Mesothelial cell of epicardium (in vitro differentiated cells): ENCODE results near the gene DPEP2NB. TPM values are rescaled to one million over a fixed set of nuclear protein-coding genes. Genes with fewer than 3 reads are reported as not detected.
A peak's percentile ranks its signal among the peaks of the same experiment; 100 is the strongest.

Experiments
- DNase-seq, 2 experiments: peaks; one replicate each; pipeline ENCODE4 v3.0.0; 2021; ENCODE audit warnings: low spot score in 2 of 2; ENCODE audit not compliant: unreplicated experiment in 2 of 2
- H3K27ac Mint-ChIP-seq: 2 replicates; pipeline ENCODE4 v1.8.0; 2021; ENCODE audit warnings: mixed read lengths
- H3K27me3 Mint-ChIP-seq: 2 replicates; pipeline ENCODE4 v1.8.0; 2021; ENCODE audit warnings: low read depth, mixed read lengths
- H3K36me3 Mint-ChIP-seq: 2 replicates; pipeline ENCODE4 v1.8.0; 2021; ENCODE audit warnings: mixed read lengths
- H3K4me1 Mint-ChIP-seq: 2 replicates; pipeline ENCODE4 v1.8.0; 2021; ENCODE audit warnings: mixed read lengths
- H3K4me3 Mint-ChIP-seq: 2 replicates; pipeline ENCODE4 v1.8.0; 2021; ENCODE audit warnings: mild to moderate bottlenecking, moderate library complexity, mixed read lengths
- H3K9me3 Mint-ChIP-seq: 2 replicates; pipeline ENCODE4 v1.8.0; 2021; ENCODE audit warnings: mixed read lengths
- CTCF ChIP-seq: fragments of 200-600 bp; sonication (generic); IDR thresholded peaks from one replicate; pipeline ENCODE4 v1.5.0; 2021; ENCODE audit warnings: antibody characterized with exemption; ENCODE audit not compliant: unreplicated experiment
- total RNA-seq: library from RNA; stranded (reverse); gene quantifications from 3 replicates; pipeline ENCODE4 v1.2.1, GENCODE V29; 2021

Gene DPEP2NB
- total RNA-seq, 1 donor from 2014 or later, result not detected

- no peaks in the 10 kb centered on the region for H3K9me3 Mint-ChIP-seq
- peaks cover 14% of the 10 kb centered on the region for H3K36me3 Mint-ChIP-seq
Observed at GRCh38 chr16:67965668-67966548, 49.8 kb downstream of the DPEP2NB start.

GRCh38 chr16:67964477-67965131 is 51.1 kb downstream of the DPEP2NB start:
- Mint-ChIP-seq H3K36me3 (peaks cover 19% of the 10 kb centered on the region), H3K27ac (peak overlapping the region; percentile 100), H3K27me3 (no peaks in the 10 kb centered on the region), H3K9me3 (no peaks in the 10 kb centered on the region), H3K4me3 (no peak overlapping the region), H3K4me1 (peaks cover 39% of the 10 kb centered on the region)
- no peak for DNase-seq
- no peak for TF ChIP-seq CTCF

More at GRCh38 chr16:67965668-67966548, 49.8 kb downstream of the DPEP2NB start:
- no peak for TF ChIP-seq CTCF
- peaks cover 39% of the 10 kb centered on the region for H3K4me1 Mint-ChIP-seq
- no peak for DNase-seq
- H3K27me3 Mint-ChIP-seq, result no peaks in the 10 kb centered on the region
- peak overlapping the region; percentile 100 for H3K4me3 Mint-ChIP-seq
- peak overlapping the region; percentile 100 for H3K27ac Mint-ChIP-seq

- Mint-ChIP-seq H3K36me3 (peaks cover 19% of the 10 kb centered on the region), H3K9me3 (no peaks in the 10 kb centered on the region), H3K27ac (no peak overlapping the region), H3K4me3 (no peak overlapping the region), H3K27me3 (no peaks in the 10 kb centered on the region), H3K4me1 (peaks cover 36% of the 10 kb centered on the region)
- DNase-seq, result no peak
- TF ChIP-seq CTCF, result no peak
Observed at GRCh38 chr16:67963662-67964321, 51.9 kb downstream of the DPEP2NB start.

Other genes starting within 250 kb of the DPEP2NB start
- gene RANBP10, start 209.4 kb downstream of the DPEP2NB start, total RNA-seq, result 24.0 to 26.8 TPM (median 24.5 TPM) in 3 replicates
- gene TSNAXIP1, start 209.0 kb downstream of the DPEP2NB start, total RNA-seq, result 4.4 to 4.8 TPM (median 4.4 TPM) in 3 replicates
- 27.6 to 28.6 TPM (median 28.1 TPM) in 3 replicates for gene THAP11, start 173.6 kb downstream of the DPEP2NB start, total RNA-seq
- 130 to 141 TPM (median 132 TPM) in 3 replicates for gene NUTF2, start 169.0 kb downstream of the DPEP2NB start, total RNA-seq
- gene CENPT, start 168.2 kb downstream of the DPEP2NB start, total RNA-seq, result 71.5 to 73.8 TPM (median 73.8 TPM) in 3 replicates
- 71.7 to 83.4 TPM (median 80.2 TPM) in 3 replicates for gene EDC4, start 142.9 kb downstream of the DPEP2NB start, total RNA-seq
- gene NRN1L, start 131.0 kb downstream of the DPEP2NB start, total RNA-seq, result 0.66 to 0.99 TPM in 2 of 3 replicates, not detected in the other
- 41.5 to 44.5 TPM (median 43.3 TPM) in 3 replicates for gene PSKH1, start 122.7 kb downstream of the DPEP2NB start, total RNA-seq
- gene CTRL, start 84.0 kb downstream of the DPEP2NB start, total RNA-seq, result 1.00 to 1.5 TPM (median 1.4 TPM) in 3 replicates
- 14.0 to 17.2 TPM (median 16.7 TPM) in 3 replicates for gene PSMB10, start 79.1 kb downstream of the DPEP2NB start, total RNA-seq
- gene LCAT, start 71.8 kb downstream of the DPEP2NB start, total RNA-seq, result 68.5 to 73.8 TPM (median 68.8 TPM) in 3 replicates
- gene SLC12A4, start 47.3 kb downstream of the DPEP2NB start, total RNA-seq, result 129 to 155 TPM (median 140 TPM) in 3 replicates
- not detected in 3 replicates for gene DPEP3, start 35.4 kb downstream of the DPEP2NB start, total RNA-seq
- not detected in 3 replicates for gene DPEP2, start 16.4 kb downstream of the DPEP2NB start, total RNA-seq
- 11.8 to 12.5 TPM (median 11.9 TPM) in 3 replicates for gene DDX28, start 7.3 kb upstream of the DPEP2NB start, total RNA-seq
- 18.1 to 20.8 TPM (median 19.4 TPM) in 3 replicates for gene DUS2, start 7.4 kb upstream of the DPEP2NB start, total RNA-seq
- 47.3 to 51.8 TPM (median 51.3 TPM) in 3 replicates for gene NFATC3, start 69.5 kb upstream of the DPEP2NB start, total RNA-seq
- gene ESRP2, start 220.2 kb upstream of the DPEP2NB start, total RNA-seq, result 32.4 to 34.7 TPM (median 33.6 TPM) in 3 replicates
- gene PLA2G15, start 229.5 kb upstream of the DPEP2NB start, total RNA-seq, result 19.4 to 19.9 TPM (median 19.8 TPM) in 3 replicates
- gene SLC7A6, start 248.6 kb upstream of the DPEP2NB start, total RNA-seq, result 66.0 to 73.2 TPM (median 70.4 TPM) in 3 replicates